Measurements from ENCODE around the gene PRPF31. TPM values are rescaled to one million over a fixed set of nuclear protein-coding genes. Genes with fewer than 3 reads are reported as not detected.

PRPF31 gene
- polyA plus RNA-seq, 4 donors, result 69.5 to 75.8 (median 71.8) TPM

- no peak for DNase-seq (ENCODE audit: low read depth in 4 of 4, low spot score in 2 of 4)
These were observed 7.6 kb upstream of the PRPF31 start for GRCh38 chr19:54107876-54108490.

- DNase-seq (ENCODE audit: low read depth in 4 of 4, low spot score in 2 of 4), result no peak
These were observed 7.1 kb upstream of the PRPF31 start for GRCh38 chr19:54108496-54108895.

DNA sequence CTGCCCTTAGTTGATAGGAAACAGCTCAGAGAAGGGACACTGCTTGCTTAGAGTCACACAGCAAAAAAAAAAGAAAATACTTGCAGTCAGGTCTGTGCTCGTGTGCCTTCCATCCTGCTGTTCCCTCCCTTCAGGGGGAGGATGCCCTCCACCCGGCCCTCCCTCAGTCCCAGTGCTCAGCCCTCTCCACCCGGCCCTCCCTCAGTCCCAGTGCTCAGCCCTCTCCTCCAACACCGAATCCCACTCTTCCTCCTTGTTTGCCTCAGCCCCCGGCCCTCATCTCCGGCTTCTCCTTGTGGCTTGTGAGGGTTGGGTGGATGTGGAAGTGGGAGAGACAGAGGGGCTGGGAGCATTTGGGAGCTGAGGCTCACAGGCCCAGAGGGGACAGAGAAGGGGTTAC, 5.9 kb upstream of the PRPF31 start:
- DNase-seq (ENCODE audit: low read depth in 4 of 4, low spot score in 2 of 4), result no peak

GRCh38 chr19:54114340-54115108, 1.0 kb upstream of the PRPF31 start:
- DNase-seq (ENCODE audit: low read depth in 4 of 4, low spot score in 2 of 4), result no peak

DNA sequence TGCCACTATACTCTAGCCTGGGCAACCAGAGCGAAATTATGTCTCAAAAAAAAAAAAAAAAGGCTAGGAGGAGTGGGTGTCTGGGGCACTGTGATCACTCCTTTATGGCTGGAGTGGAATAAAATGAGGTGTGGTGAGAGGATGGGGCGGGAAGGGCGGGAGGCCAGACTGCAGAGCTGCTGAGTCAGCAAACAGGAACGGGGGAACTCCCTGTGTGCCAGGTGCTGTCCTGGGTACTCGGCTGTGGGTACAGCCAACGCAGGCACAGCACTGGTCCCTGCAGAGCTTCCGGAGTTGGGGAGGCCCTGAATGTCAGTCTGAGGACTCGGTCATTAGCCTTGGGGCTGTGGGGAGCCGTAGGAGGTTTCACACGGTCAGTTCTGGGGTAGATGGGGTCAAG, 5.7 kb downstream of the PRPF31 start:
- DNase-seq (ENCODE audit: low read depth in 4 of 4, low spot score in 2 of 4), result no peak

DNA sequence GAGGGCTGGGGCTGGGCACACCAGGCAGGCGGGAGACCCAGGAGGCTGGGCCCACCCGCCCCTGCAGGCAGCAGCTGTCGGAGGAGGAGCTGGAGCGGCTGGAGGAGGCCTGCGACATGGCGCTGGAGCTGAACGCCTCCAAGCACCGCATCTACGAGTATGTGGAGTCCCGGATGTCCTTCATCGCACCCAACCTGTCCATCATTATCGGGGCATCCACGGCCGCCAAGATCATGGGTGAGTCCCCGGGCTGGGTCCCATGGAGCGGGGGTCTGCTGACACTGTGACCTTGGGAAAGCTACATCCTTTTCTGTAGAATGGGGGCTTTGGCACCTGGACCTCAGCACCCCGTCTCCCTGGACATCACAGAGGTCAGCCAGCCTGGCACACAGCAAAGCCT, 8.1 kb downstream of the PRPF31 start:
- DNase-seq (ENCODE audit: low read depth in 4 of 4, low spot score in 2 of 4), result no peak

- DNase-seq (ENCODE audit: low read depth in 4 of 4, low spot score in 2 of 4), result no peak
These were observed 8.8 kb downstream of the PRPF31 start for GRCh38 chr19:54124393-54124792.

DNA sequence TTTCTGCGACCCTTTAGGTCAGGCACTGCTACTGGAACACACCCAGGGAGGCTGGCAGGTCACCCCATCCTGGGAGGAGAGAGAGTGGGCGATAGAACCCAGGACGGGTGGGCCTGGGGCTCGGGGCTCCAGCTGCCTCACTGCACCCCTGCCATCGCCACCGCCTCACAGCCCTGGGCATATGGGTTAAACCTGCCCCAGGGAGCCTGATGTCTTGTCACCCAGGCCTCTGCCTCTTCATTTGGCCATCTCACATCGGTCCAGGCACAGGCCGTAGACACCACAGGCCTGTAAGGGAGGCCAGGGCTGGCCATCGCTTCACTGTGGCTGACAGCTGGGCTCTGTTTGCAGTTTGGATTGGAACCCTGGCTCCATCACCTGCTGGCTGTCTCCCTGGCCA, 10.2 kb downstream of the PRPF31 start:
- no peak for DNase-seq (ENCODE audit: low read depth in 4 of 4, low spot score in 2 of 4)

DNA sequence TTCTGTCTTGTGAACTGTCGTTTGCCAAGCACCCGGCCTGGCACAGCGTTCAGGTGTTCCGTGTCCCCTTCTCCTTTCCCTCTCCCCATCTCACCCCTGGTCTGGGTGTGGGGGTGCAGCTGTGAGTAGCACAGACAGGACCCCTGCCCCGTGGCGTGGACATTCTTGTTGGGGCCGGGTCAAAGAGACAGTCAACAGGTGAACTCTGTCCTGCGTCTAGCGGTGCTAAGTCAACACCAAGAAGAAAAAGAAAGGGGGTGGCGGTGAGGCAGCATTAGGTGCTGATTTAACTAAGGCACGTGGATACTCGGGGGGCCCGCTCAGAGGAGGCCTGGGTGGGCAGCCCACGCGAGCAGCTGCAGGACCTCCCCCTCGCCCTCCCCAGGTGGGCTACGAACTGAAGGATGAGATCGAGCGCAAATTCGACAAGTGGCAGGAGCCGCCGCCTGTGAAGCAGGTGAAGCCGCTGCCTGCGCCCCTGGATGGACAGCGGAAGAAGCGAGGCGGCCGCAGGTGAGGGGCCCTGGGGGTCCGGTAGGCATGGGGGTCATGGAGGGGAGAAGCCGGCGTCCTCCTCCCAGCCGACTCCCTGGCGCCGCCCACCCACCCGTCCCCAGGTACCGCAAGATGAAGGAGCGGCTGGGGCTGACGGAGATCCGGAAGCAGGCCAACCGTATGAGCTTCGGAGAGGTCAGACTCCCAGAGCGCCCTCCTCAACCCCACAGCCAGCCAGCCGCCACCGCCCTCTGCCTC, 12.3 kb downstream of the PRPF31 start:
- DNase-seq (ENCODE audit: low read depth in 4 of 4, low spot score in 2 of 4), result no peak

- DNase-seq (ENCODE audit: low read depth in 4 of 4, low spot score in 2 of 4), result no peak
These were observed 12.8 kb downstream of the PRPF31 start for GRCh38 chr19:54128441-54128725.

- no peak for DNase-seq (ENCODE audit: low read depth in 4 of 4, low spot score in 2 of 4)
These were observed 13.5 kb downstream of the PRPF31 start for GRCh38 chr19:54128796-54129616.

DNA sequence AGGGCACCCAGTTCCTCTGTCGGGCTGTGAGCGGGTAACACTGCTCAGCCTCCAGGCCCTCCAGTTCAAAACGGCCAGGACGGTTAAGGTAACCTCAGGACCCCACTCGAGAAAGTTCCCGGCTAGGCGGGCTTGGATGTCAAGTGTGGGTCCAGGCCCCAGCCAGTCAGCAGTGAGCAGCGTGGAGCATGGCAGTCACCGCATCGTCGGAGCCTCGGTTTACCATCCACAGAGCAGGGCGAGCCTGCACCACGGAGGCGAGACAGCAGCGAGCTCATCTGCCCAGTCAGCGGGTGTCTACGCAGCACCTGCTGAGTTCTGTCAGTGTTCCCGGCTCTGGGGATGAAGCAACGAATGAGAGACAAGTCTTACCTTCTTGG, 14.1 kb downstream of the PRPF31 start:
- no peak for DNase-seq (ENCODE audit: low read depth in 4 of 4, low spot score in 2 of 4)

DNA sequence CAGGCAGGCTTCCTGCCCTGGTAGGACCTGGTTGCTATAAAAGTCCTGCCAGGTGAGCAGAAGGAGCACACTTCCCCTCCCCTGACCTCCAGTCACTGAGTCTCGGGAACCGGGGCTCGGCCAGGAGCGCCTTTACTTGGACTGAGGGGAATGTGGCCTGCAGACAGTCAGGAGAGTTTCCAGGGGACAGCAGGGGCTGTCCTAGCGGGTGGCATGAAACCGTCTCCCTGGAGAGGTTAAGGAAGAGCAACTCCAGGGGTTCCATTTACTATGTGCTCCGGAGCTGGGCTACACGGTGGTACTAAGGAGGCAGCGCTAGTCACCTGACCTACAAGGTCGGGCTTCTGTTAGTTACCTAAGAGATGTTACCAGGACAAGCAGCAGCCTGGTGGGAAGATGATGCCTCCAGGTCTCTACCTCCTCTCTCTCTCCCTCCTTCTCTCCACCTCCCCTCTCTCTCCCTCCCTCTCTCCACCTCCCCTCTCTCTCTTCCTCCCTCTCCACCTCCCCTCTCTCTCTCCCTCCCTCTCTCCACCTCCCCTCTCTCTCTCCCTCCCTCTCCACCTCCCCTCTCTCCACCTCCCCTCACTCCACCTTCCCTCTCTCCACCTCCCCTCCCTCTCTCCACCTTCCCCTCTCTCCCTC, 17.9 kb downstream of the PRPF31 start:
- DNase-seq (ENCODE audit: low read depth in 4 of 4, low spot score in 2 of 4), result no peak

DNA sequence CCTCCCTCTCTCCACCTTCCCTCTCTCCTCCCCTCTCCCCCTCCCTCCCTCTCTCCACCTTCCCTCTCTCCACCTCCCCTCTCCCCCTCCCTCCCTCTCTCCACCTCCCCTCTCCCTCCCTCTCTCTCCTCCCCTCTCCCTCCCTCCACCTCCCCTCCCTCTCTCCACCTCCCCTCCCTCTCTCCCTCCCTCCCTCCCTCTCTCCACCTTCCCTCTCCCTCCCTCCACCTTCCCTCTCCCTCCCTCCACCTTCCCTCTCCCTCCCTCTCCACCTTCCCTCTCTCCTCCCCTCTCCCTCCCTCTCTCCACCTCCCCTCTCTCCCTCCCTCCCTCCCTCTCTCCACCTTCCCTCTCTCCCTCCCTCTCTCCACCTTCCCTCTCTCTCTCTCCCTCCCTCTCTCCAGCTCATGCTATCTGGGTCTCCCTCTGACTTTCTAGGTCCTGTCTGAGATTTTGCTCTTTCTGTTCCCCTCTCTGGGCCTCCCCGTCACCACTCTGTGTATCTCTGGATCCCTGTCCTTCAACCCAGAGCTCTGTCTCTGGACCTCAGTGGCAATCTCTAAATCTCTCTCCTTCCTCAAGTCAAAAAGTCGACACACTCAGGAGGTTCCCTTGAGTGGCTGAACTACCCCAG, 18.5 kb downstream of the PRPF31 start:
- DNase-seq (ENCODE audit: low read depth in 4 of 4, low spot score in 2 of 4), result no peak

- DNase-seq (ENCODE audit: low read depth in 4 of 4, low spot score in 2 of 4), result no peak
These were observed 20.7 kb downstream of the PRPF31 start for GRCh38 chr19:54136086-54136863.

GRCh38 chr19:54136864-54137698, 21.5 kb downstream of the PRPF31 start:
- peak; percentile 98 to 100 (median 99) for DNase-seq (ENCODE audit: low read depth in 4 of 4, low spot score in 2 of 4)

GRCh38 chr19:54137699-54138488, 22.3 kb downstream of the PRPF31 start, which contains the start of gene CNOT3:
Gene CNOT3 (plus strand): TSS chr19:54137762. CDS start chr19:54142979, 5,217 bp downstream.
- no peak for DNase-seq (ENCODE audit: low read depth in 4 of 4, low spot score in 2 of 4)
